GM18520 (cell line): ENCODE results near the gene TPPP2.
"Not testable (repeated sequence)": the region's sequence is repeated elsewhere in the genome, so short reads cannot be mapped to it uniquely, and the experiment has no call there.

Experiments used
- ATAC-seq: cut with Tn5 transposase; IDR thresholded peaks from one replicate; pipeline ENCODE4 v1.9.1; 2021; ENCODE audit not compliant: unreplicated experiment

The TPPP2 gene

GRCh38 chr14:21029917-21030316, at the start of gene TPPP2:
Gene TPPP2, plus strand, starts transcription at chr14:21030217. Its CDS starts 365 bp downstream, at chr14:21030582.
- ATAC-seq: no peak

GRCh38 chr14:20980906-20981305, 49.1 kb upstream of the TPPP2 start:
- ATAC-seq: no peak

- ATAC-seq: no peak
These were observed 47.2 kb upstream of the TPPP2 start for GRCh38 chr14:20982646-20983369.

GRCh38 chr14:20985650-20986049, 44.4 kb upstream of the TPPP2 start:
- not testable (repeated sequence) for ATAC-seq

GRCh38 chr14:20986811-20987210, 43.2 kb upstream of the TPPP2 start:
- ATAC-seq: no peak

- no peak for ATAC-seq
These were observed 41.1 kb upstream of the TPPP2 start for GRCh38 chr14:20988717-20989470.

- no peak for ATAC-seq
These were observed 40.6 kb upstream of the TPPP2 start for GRCh38 chr14:20989471-20989786.

- peak; percentile 95 for ATAC-seq
These were observed 40.0 kb upstream of the TPPP2 start, which contains the start of gene METTL17 for GRCh38 chr14:20989787-20990600. Gene METTL17, plus strand, starts transcription at chr14:20989980. Its CDS starts 23 bp downstream, at chr14:20990003.

- no peak for ATAC-seq
These were observed 33.5 kb upstream of the TPPP2 start for GRCh38 chr14:20996521-20996920.

GRCh38 chr14:20997115-20997514, 32.9 kb upstream of the TPPP2 start:
- ATAC-seq: no peak

- ATAC-seq: no peak
These were observed 32.5 kb upstream of the TPPP2 start for GRCh38 chr14:20997564-20997963.

- no peak for ATAC-seq
These were observed 31.9 kb upstream of the TPPP2 start for GRCh38 chr14:20998139-20998538.

- no peak for ATAC-seq
These were observed 31.2 kb upstream of the TPPP2 start, which contains the start of gene SLC39A2 for GRCh38 chr14:20998674-20999366. Gene SLC39A2, plus strand, starts transcription at chr14:20999293. Its CDS starts 154 bp downstream, at chr14:20999447.

- ATAC-seq: no peak
These were observed 30.4 kb upstream of the TPPP2 start for GRCh38 chr14:20999591-20999990.

GRCh38 chr14:21001218-21001617, 28.8 kb upstream of the TPPP2 start:
- ATAC-seq: no peak

GRCh38 chr14:21003788-21004346, 26.1 kb upstream of the TPPP2 start:
- ATAC-seq: no peak

- ATAC-seq: not testable (repeated sequence)
These were observed 20.3 kb upstream of the TPPP2 start for GRCh38 chr14:21009721-21010120.

GRCh38 chr14:21011136-21011535, 18.9 kb upstream of the TPPP2 start:
- ATAC-seq: no peak

GRCh38 chr14:21014761-21015190, 15.2 kb upstream of the TPPP2 start:
- no peak for ATAC-seq

GRCh38 chr14:21015312-21015711, 14.7 kb upstream of the TPPP2 start:
- no peak for ATAC-seq
